GM21576 (cell line): ENCODE data around the gene FAIM2.

Experiments
- ATAC-seq: cut with Tn5 transposase; IDR thresholded peaks from one replicate; pipeline ENCODE4 v1.9.1; 2021; ENCODE audit warnings: mild to moderate bottlenecking, moderate library complexity; ENCODE audit not compliant: unreplicated experiment

Gene FAIM2

GRCh38 chr12:49903700-49904423 is at the start of gene FAIM2:
Gene FAIM2, minus strand, starts transcription at chr12:49903900. Its CDS starts 108 bp downstream, at chr12:49903792.
- ATAC-seq, result no peak

- ATAC-seq, result no peak
These were observed 49.5 kb upstream of the FAIM2 start for GRCh38 chr12:49953151-49953550.

- no peak for ATAC-seq
These were observed 48.8 kb upstream of the FAIM2 start for GRCh38 chr12:49952391-49953055.

GRCh38 chr12:49951411-49952240 is 47.9 kb upstream of the FAIM2 start:
- no peak for ATAC-seq

- no peak for ATAC-seq
These were observed 46.9 kb upstream of the FAIM2 start, which contains the start of gene AQP2 for GRCh38 chr12:49950273-49951251. Gene AQP2, plus strand, starts transcription at chr12:49950737. Its CDS starts 94 bp downstream, at chr12:49950831.

- no peak for ATAC-seq
These were observed 46.2 kb upstream of the FAIM2 start for GRCh38 chr12:49949866-49950265.

- no peak for ATAC-seq
These were observed 45.5 kb upstream of the FAIM2 start for GRCh38 chr12:49948866-49949845.

GRCh38 chr12:49947593-49948226 is 44.0 kb upstream of the FAIM2 start:
- no peak for ATAC-seq

- no peak for ATAC-seq
These were observed 42.8 kb upstream of the FAIM2 start for GRCh38 chr12:49946497-49946896.

- ATAC-seq, result no peak
These were observed 42.4 kb upstream of the FAIM2 start for GRCh38 chr12:49946086-49946485.

GRCh38 chr12:49945394-49946080 is 41.8 kb upstream of the FAIM2 start:
- peak; percentile 87 for ATAC-seq

- ATAC-seq, result no peak
These were observed 41.0 kb upstream of the FAIM2 start for GRCh38 chr12:49944718-49945117.

- no peak for ATAC-seq
These were observed 40.3 kb upstream of the FAIM2 start for GRCh38 chr12:49944046-49944445.

GRCh38 chr12:49943625-49943960 is 39.9 kb upstream of the FAIM2 start:
- ATAC-seq, result no peak

- no peak for ATAC-seq
These were observed 39.4 kb upstream of the FAIM2 start for GRCh38 chr12:49942921-49943624.

GRCh38 chr12:49942512-49942893 is 38.8 kb upstream of the FAIM2 start:
- ATAC-seq, result no peak
